HepG2 (cell line): Measurements from ENCODE around the gene ACO1. TPM values are rescaled to one million over a fixed set of nuclear protein-coding genes. Genes with fewer than 3 reads are reported as not detected.

ENCODE experiments used
- ATAD3A ChIP-seq: sonication (generic); formaldehyde crosslinking; IDR thresholded peaks from 2 replicates; pipeline ENCODE4 v1.4.0; 2020; ENCODE audit warnings: missing genetic modification reagents
- CREB1 ChIP-seq, 2 experiments: fragments of 450-650 bp in 1 of 2; IDR thresholded peaks; 2 replicates each; pipeline ENCODE4 v1.6.1; 2016 to 2017; ENCODE audit warnings: control low read depth in 1 of 2, mild to moderate bottlenecking in 1 of 2, missing compliant biosample characterization in 1 of 2, missing genetic modification characterization in 1 of 2
- CSRNP2 ChIP-seq: sonication (generic); formaldehyde crosslinking; conservative IDR thresholded peaks from 2 replicates; pipeline ENCODE4 v1.8.0; 2022; ENCODE audit warnings: low read depth, missing genetic modification reagents
- EED ChIP-seq: sonication (generic); formaldehyde crosslinking; IDR thresholded peaks from 2 replicates; pipeline ENCODE4 v1.5.0; 2020; ENCODE audit warnings: mild to moderate bottlenecking, missing genetic modification reagents
- GLI4 ChIP-seq: sonication (generic); formaldehyde crosslinking; IDR thresholded peaks from 2 replicates; pipeline ENCODE4 v1.5.1; 2020; ENCODE audit warnings: missing genetic modification reagents, mild to moderate bottlenecking, moderate library complexity, borderline replicate concordance
- HNRNPLL ChIP-seq: fragments of 200-400 bp; formaldehyde crosslinking; IDR thresholded peaks from 2 replicates; pipeline ENCODE4 v1.6.1; 2017; ENCODE audit warnings: mild to moderate bottlenecking, low read depth, low read length; ENCODE audit not compliant: poor library complexity, severe bottlenecking
- MYNN ChIP-seq: sonication (generic); formaldehyde crosslinking; IDR thresholded peaks from 2 replicates; pipeline ENCODE4 v1.4.0; 2020; ENCODE audit warnings: mild to moderate bottlenecking, low read depth, missing genetic modification reagents
- MZF1 ChIP-seq: sonication (generic); formaldehyde crosslinking; IDR thresholded peaks from 2 replicates; pipeline ENCODE4 v1.8.1; 2023; ENCODE audit warnings: mild to moderate bottlenecking, missing genetic modification reagents, borderline replicate concordance
- NCOA5 ChIP-seq: sonication (generic); formaldehyde crosslinking; IDR thresholded peaks from 2 replicates; pipeline ENCODE4 v1.4.0; 2020; ENCODE audit warnings: missing genetic modification reagents
- NFIC ChIP-seq: IDR thresholded peaks from 2 replicates; pipeline ENCODE4 v1.6.1; 2012; ENCODE audit warnings: mild to moderate bottlenecking, low read length, inconsistent platforms
- NFYB ChIP-seq: sonication (generic); formaldehyde crosslinking; IDR thresholded peaks from 2 replicates; pipeline ENCODE4 v1.4.0; 2020; ENCODE audit warnings: missing genetic modification reagents
- PAF1 ChIP-seq: IDR thresholded peaks from 2 replicates; pipeline ENCODE4 v1.6.1; 2016; ENCODE audit warnings: missing genetic modification reagents, missing compliant biosample characterization
- PRPF4 ChIP-seq: fragments of 200-400 bp; formaldehyde crosslinking; IDR thresholded peaks from 2 replicates; pipeline ENCODE4 v1.6.1; 2016; ENCODE audit warnings: low read length, low read depth; ENCODE audit not compliant: poor library complexity, severe bottlenecking
- SMYD3 ChIP-seq: sonication (generic); formaldehyde crosslinking; IDR thresholded peaks from 2 replicates; pipeline ENCODE4 v1.8.1; 2023; ENCODE audit warnings: mild to moderate bottlenecking, missing genetic modification reagents
- SNAI1 ChIP-seq: sonication (generic); formaldehyde crosslinking; IDR thresholded peaks from 2 replicates; pipeline ENCODE4 v1.5.0; 2020; ENCODE audit warnings: mild to moderate bottlenecking, missing genetic modification reagents, borderline replicate concordance
- TBX3 ChIP-seq: fragments of 450-650 bp; IDR thresholded peaks from 2 replicates; pipeline ENCODE4 v1.6.1; 2017; ENCODE audit warnings: antibody characterized with exemption, mild to moderate bottlenecking, inconsistent platforms, borderline replicate concordance
- WIZ ChIP-seq: sonication (generic); formaldehyde crosslinking; IDR thresholded peaks from 2 replicates; pipeline ENCODE4 v1.5.1; 2020; ENCODE audit warnings: mild to moderate bottlenecking, missing genetic modification reagents
- ZBTB8A ChIP-seq: sonication (generic); formaldehyde crosslinking; IDR thresholded peaks from 2 replicates; pipeline ENCODE4 v1.4.0; 2020; ENCODE audit warnings: mild to moderate bottlenecking, low read depth, missing genetic modification reagents, borderline replicate concordance
- ZFAT ChIP-seq: sonication (generic); formaldehyde crosslinking; conservative IDR thresholded peaks from 2 replicates; pipeline ENCODE4 v1.8.1; 2023; ENCODE audit warnings: missing genetic modification reagents, inconsistent platforms
- ZFX ChIP-seq: sonication (generic); formaldehyde crosslinking; IDR thresholded peaks from 2 replicates; pipeline ENCODE4 v1.4.0; 2020; ENCODE audit warnings: mild to moderate bottlenecking, low read depth, missing genetic modification reagents, moderate library complexity
- ZNF570 ChIP-seq: sonication (generic); formaldehyde crosslinking; IDR thresholded peaks from 2 replicates; pipeline ENCODE4 v1.4.0; 2020; ENCODE audit warnings: mild to moderate bottlenecking, missing genetic modification reagents, borderline replicate concordance
- ZNF574 ChIP-seq: sonication (generic); formaldehyde crosslinking; IDR thresholded peaks from 2 replicates; pipeline ENCODE4 v1.4.0; 2020; ENCODE audit warnings: missing genetic modification reagents
- ZNF644 ChIP-seq: IDR thresholded peaks from 2 replicates; pipeline ENCODE4 v1.6.1; 2016; ENCODE audit warnings: low read depth
- ZNF709 ChIP-seq: sonication (generic); formaldehyde crosslinking; IDR thresholded peaks from 2 replicates; pipeline ENCODE4 v1.5.0; 2020; ENCODE audit warnings: mild to moderate bottlenecking, missing genetic modification reagents
- ZNF775 ChIP-seq: sonication (generic); formaldehyde crosslinking; IDR thresholded peaks from 2 replicates; pipeline ENCODE4 v1.4.0; 2020; ENCODE audit warnings: missing genetic modification reagents, mild to moderate bottlenecking, moderate library complexity, borderline replicate concordance
- ZSCAN29 ChIP-seq: sonication (generic); formaldehyde crosslinking; conservative IDR thresholded peaks from 2 replicates; pipeline ENCODE4 v1.4.0; 2020; ENCODE audit warnings: mild to moderate bottlenecking, missing genetic modification reagents
- polyA plus RNA-seq, 8 experiments: library from polyadenylated mRNA; depleted of rRNA in 3 of 8; stranded (reverse) in 7 of 8; unstranded in 1 of 8; fragments of >200 nt; fragmentation: Illumina TruSeq in 4 of 8; extraction: Trizol in 4 of 8; gene quantifications; 2 replicates each; pipeline versions ENCODE4 v1.2.1 to v1.2.3, GENCODE V29; 2011 to 2016; ENCODE audit warnings: low read depth in 4 of 8, missing spikeins in 1 of 8, mixed read lengths in 1 of 8; ENCODE audit not compliant: insufficient read depth in 1 of 8
- total RNA-seq, 5 experiments: library from RNA; depleted of rRNA; stranded (reverse); fragments of >200 nt; fragmentation: Illumina TruSeq; extraction: Trizol; gene quantifications; 2 replicates each; pipeline ENCODE4 v1.2.3, GENCODE V29; 2016; ENCODE audit warnings: low read depth in 1 of 5
- TF ChIP-seq, protein P1 (sequence below): sonication (generic); formaldehyde crosslinking; IDR thresholded peaks from 2 replicates; pipeline ENCODE4 v1.5.0; 2020; ENCODE audit warnings: missing genetic modification reagents

The ACO1 gene
- total and polyA plus RNA-seq, 2 of the 13 experiments (the other 11 are each of a cell fraction or from before 2014, with no cell fraction given) = 20.1 to 48.2 TPM

- TF ChIP-seq ZNF574 = peak; percentile 47
- TF ChIP-seq ATAD3A (CRISPR knock-in tag) = no peak
- no peak for TF ChIP-seq PAF1 (CRISPR knock-in tag)
- TF ChIP-seq NFYB (CRISPR knock-in tag) = 0 out of 2 replicates have a peak, but pooled peaks have one; percentile 30
- no peak for TF ChIP-seq SMYD3
- TF ChIP-seq, protein P1, sequence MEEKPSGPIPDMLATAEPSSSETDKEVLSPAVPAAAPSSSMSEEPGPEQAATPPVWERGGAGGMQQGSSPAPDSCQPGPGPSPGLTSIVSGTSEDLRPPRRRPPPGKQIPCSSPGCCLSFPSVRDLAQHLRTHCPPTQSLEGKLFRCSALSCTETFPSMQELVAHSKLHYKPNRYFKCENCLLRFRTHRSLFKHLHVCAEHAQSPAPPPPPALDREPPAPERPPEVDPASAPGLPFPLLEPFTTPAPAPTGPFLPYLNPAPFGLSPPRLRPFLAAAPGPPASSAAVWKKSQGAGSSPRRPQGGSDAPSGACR (CRISPR knock-in tag) = 0 out of 2 replicates have a peak, but pooled peaks have one; percentile 27
- TF ChIP-seq MYNN (CRISPR knock-in tag) = no peak
- no peak for TF ChIP-seq CSRNP2
- peak; percentile 45; the same call in 1 of the 2 replicates for TF ChIP-seq CREB1 (IDR thresholded peaks at IDR 0.05)
- TF ChIP-seq CREB1 (CRISPR knock-in tag; IDR thresholded peaks at IDR 0.05) = peak; percentile 91
- TF ChIP-seq PRPF4 = no peak
- TF ChIP-seq NFIC = no peak; the same call in 1 of the 2 replicates
- TF ChIP-seq HNRNPLL = no peak
- no peak for TF ChIP-seq TBX3
- no peak for TF ChIP-seq SNAI1 (CRISPR knock-in tag)
- no peak for TF ChIP-seq ZNF570
- TF ChIP-seq ZFAT (CRISPR knock-in tag) = no peak
- TF ChIP-seq GLI4 (CRISPR knock-in tag) = no peak
- no peak for TF ChIP-seq ZNF775
- TF ChIP-seq ZSCAN29 = no peak
- no peak for TF ChIP-seq WIZ
- no peak for TF ChIP-seq MZF1
- no peak for TF ChIP-seq ZNF709
- no peak for TF ChIP-seq EED (CRISPR knock-in tag)
- peak; percentile 32; the same call in 1 of the 2 replicates for TF ChIP-seq ZNF644 (CRISPR knock-in tag)
- no peak for TF ChIP-seq ZFX
- no peak for TF ChIP-seq ZBTB8A
- no peak for TF ChIP-seq NCOA5 (CRISPR knock-in tag)
Observed at GRCh38 chr9:32426278-32426939, 42.0 kb downstream of the ACO1 start (continued).
